Osteoblast (primary cell): ENCODE results near the gene STK26. TPM values are rescaled to one million over a fixed set of nuclear protein-coding genes. Genes with fewer than 3 reads are reported as not detected.
A peak's percentile ranks its signal among the peaks of the same experiment; 100 is the strongest.

Experiments
- DNase-seq: peaks from one replicate; pipeline ENCODE4 v3.0.0; 2011; ENCODE audit warnings: low spot score, mixed read lengths; ENCODE audit not compliant: insufficient read length; ENCODE audit errors: missing footprints
- H2AFZ ChIP-seq: 2 replicates; pipeline ENCODE4 v1.6.0; 2011; ENCODE audit warnings: mild to moderate bottlenecking, low read length
- H3K27ac ChIP-seq: 2 replicates; pipeline ENCODE4 v1.5.1; 2011; ENCODE audit warnings: mild to moderate bottlenecking, low read depth, low read length, moderate library complexity
- H3K27me3 ChIP-seq: 2 replicates; pipeline ENCODE4 v1.6.0; 2012; ENCODE audit warnings: mild to moderate bottlenecking, control low read depth, inconsistent platforms, low read length, moderate library complexity; ENCODE audit not compliant: insufficient read depth
- H3K36me3 ChIP-seq: 2 replicates; pipeline ENCODE4 v1.5.1; 2011; ENCODE audit warnings: mild to moderate bottlenecking, low read length, control low read depth, moderate library complexity; ENCODE audit not compliant: insufficient read depth
- H3K4me1 ChIP-seq: 2 replicates; pipeline ENCODE4 v1.5.1; 2011; ENCODE audit warnings: mild to moderate bottlenecking, low read length, control low read depth, moderate library complexity; ENCODE audit not compliant: insufficient read depth
- H3K4me2 ChIP-seq: 2 replicates; pipeline ENCODE4 v1.6.0; 2011; ENCODE audit warnings: mild to moderate bottlenecking, low read length; ENCODE audit not compliant: insufficient read depth
- H3K4me3 ChIP-seq: fragments of 200-600 bp; sonication (generic); 3 replicates; pipeline ENCODE4 v1.5.1; 2012; ENCODE audit warnings: mild to moderate bottlenecking, low read length, inconsistent platforms; ENCODE audit not compliant: insufficient read depth
- H3K79me2 ChIP-seq: 2 replicates; pipeline ENCODE4 v1.6.0; 2012; ENCODE audit warnings: mild to moderate bottlenecking, low read length, control low read depth, inconsistent platforms; ENCODE audit not compliant: insufficient read depth
- H3K9me3 ChIP-seq: 2 replicates; pipeline ENCODE4 v1.5.1; 2011; ENCODE audit warnings: low read depth, low read length, control low read depth
- H4K20me1 ChIP-seq: 2 replicates; pipeline ENCODE4 v1.6.0; 2012; ENCODE audit warnings: mild to moderate bottlenecking, low read length, control low read depth; ENCODE audit not compliant: insufficient read depth
- total RNA-seq: library from RNA; depleted of rRNA; stranded (reverse); fragments of >200 nt; gene quantifications from 2 replicates; pipeline ENCODE4 v1.2.3, GENCODE V29; 2012
- TF ChIP-seq, protein P1 (sequence below): IDR thresholded peaks from 2 replicates; pipeline ENCODE4 v1.5.1; 2011; ENCODE audit warnings: mild to moderate bottlenecking, low read depth, low read length, moderate library complexity; ENCODE audit errors: extremely low read depth

Gene STK26
- total RNA-seq, result 9.4 and 10.9 TPM in 2 replicates

DNA sequence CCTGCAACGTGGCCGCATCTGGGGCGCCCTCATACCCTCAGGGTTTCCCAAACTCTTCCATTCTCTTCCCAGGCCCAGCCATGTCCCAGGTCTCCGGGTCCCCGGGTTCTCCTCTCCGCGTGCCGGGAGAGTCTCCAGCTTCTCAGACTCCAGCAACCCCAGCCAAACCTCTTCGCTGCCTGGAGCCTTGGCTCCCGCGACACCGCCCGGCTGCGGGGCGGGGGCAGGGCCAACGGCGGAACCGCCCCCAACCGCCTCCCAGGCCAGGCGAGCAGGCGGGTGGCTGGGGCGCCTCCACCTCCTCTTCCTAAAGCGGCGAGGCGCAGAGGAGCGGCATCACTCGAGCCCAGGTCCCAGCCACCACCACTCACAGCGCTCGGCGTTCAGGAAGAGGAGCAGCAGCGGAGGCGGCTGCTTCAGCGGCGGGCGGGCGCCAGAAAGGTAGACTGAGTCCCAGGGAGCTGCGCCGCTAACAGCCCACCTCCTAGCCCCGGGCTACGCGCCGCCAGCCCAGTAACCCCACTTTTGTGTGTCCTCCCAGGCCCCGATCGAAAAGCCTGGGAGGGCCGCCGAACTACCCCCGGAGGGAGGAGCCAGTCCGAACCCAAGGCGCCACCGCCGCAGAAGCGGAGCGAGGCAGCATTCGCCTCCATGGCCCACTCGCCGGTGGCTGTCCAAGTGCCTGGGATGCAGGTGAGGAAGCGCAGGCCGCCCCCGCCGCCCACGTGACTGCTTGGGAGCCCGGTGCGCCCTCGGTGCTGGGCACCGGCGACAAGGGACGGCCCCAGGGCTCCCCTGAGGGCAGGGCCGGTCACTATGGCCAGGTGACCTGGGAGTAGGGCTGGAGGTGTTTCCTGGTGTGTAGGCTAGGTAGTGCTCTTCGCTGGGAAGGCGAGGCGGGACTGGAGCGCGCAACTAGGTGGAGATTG is at the start of gene STK26:
TSS of gene STK26 (plus strand) at position 336 of the 929 bp plus-strand sequence. CDS start at position 652, 316 bp downstream.
- no peaks in the 10 kb centered on the region for H4K20me1 ChIP-seq
- H2AFZ ChIP-seq, result peak within 1 kb of the TSS; percentile 83
- H3K9me3 ChIP-seq, result no peaks in the 10 kb centered on the region
- no peaks in the 10 kb centered on the region for H3K36me3 ChIP-seq
- H3K79me2 ChIP-seq, result no peaks in the 10 kb centered on the region
- H3K27ac ChIP-seq, result peak within 1 kb of the TSS; percentile 31
- H3K27me3 ChIP-seq, result peaks cover 29% of the 10 kb centered on the region
- H3K4me1 ChIP-seq, result peaks cover 4% of the 10 kb centered on the region
- TF ChIP-seq, protein P1, sequence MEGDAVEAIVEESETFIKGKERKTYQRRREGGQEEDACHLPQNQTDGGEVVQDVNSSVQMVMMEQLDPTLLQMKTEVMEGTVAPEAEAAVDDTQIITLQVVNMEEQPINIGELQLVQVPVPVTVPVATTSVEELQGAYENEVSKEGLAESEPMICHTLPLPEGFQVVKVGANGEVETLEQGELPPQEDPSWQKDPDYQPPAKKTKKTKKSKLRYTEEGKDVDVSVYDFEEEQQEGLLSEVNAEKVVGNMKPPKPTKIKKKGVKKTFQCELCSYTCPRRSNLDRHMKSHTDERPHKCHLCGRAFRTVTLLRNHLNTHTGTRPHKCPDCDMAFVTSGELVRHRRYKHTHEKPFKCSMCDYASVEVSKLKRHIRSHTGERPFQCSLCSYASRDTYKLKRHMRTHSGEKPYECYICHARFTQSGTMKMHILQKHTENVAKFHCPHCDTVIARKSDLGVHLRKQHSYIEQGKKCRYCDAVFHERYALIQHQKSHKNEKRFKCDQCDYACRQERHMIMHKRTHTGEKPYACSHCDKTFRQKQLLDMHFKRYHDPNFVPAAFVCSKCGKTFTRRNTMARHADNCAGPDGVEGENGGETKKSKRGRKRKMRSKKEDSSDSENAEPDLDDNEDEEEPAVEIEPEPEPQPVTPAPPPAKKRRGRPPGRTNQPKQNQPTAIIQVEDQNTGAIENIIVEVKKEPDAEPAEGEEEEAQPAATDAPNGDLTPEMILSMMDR, result no peak
- H3K4me3 ChIP-seq, result peak within 1 kb of the TSS; percentile 75
- peak within 1 kb of the TSS; percentile 90 for H3K4me2 ChIP-seq
- DNase-seq, result peak; percentile 88

DNA sequence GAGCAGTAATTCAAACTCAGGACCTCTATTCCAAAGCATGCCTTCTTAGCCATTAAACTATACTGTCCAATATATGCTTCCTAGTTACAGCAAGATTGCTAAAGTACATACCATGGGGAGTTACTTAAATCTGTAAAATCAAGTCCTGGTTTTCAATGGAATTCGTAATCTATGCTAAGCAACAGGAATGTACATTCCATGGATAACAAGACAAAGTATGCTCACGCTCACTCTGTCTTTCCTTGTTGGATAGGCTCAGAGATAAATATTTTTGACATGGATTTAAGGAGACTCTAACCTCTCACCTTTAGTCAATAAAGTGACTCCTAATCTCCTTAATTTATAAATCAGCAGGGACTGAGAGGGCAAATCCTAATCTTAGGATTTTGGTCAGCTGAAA is 47.3 kb upstream of the STK26 start:
- Histone ChIP-seq H3K4me1 (no peaks in the 10 kb centered on the region), H2AFZ (no peak overlapping the region), H3K4me2 (no peak overlapping the region), H3K4me3 (no peak overlapping the region), H3K36me3 (no peaks in the 10 kb centered on the region), H3K27me3 (peaks cover 7% of the 10 kb centered on the region), H3K79me2 (no peaks in the 10 kb centered on the region), H3K27ac (no peak overlapping the region), H3K9me3 (no peaks in the 10 kb centered on the region), H4K20me1 (no peaks in the 10 kb centered on the region)
- TF ChIP-seq, protein P1, result no peak
- no peak for DNase-seq

DNA sequence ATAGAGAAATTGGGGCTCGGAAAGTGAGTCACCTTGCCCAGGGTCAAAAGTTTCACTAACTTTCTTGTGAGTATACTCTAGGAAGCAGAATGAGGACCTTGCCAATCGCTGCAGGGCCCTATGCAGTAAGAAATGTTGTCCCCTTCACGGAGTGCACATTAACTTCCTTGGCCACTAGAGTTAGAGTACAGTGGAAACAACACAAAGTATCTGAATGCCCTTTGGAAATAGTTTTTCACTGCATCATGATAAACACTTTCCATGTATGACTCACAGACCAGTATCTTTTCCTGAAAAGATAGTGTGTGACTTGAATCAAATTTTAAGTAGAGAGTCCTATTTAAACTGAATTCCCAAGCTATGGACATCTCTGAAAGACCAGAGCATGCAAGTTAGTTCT is 45.5 kb upstream of the STK26 start:
- Histone ChIP-seq H3K9me3 (no peaks in the 10 kb centered on the region), H2AFZ (no peak overlapping the region), H3K79me2 (no peaks in the 10 kb centered on the region), H3K4me1 (no peaks in the 10 kb centered on the region), H3K4me2 (no peak overlapping the region), H3K27ac (no peak overlapping the region), H3K4me3 (no peak overlapping the region), H4K20me1 (no peaks in the 10 kb centered on the region), H3K27me3 (peaks cover 12% of the 10 kb centered on the region), H3K36me3 (no peaks in the 10 kb centered on the region)
- no peak for DNase-seq
- TF ChIP-seq, protein P1, result no peak

DNA sequence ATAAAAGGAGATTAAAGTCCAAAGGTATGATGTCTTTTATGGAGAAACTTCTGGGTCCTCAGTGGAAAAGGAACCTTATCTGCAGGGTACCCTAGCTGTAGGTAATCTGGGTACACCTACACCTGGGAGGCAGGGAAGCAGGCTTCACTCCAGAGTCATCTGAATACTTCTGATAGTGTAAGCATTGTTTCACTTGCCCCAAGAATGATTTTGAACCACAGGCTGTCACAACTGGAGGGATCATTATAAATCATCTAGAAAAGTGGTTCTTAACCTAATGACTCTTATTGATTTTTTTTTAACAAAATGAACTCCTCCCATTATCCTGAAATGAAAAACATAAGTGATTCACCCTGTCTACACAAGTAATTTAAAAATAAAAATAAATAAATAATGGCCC is 44.0 kb upstream of the STK26 start:
- DNase-seq, result no peak
- H3K4me2 ChIP-seq, result no peak overlapping the region
- H3K36me3 ChIP-seq, result no peaks in the 10 kb centered on the region

More for the DNA sequence above, 44.0 kb upstream of the STK26 start:
- H2AFZ ChIP-seq, result no peak overlapping the region
- TF ChIP-seq, protein P1, result no peak
- H3K4me1 ChIP-seq, result no peaks in the 10 kb centered on the region
- H3K4me3 ChIP-seq, result no peak overlapping the region
- no peaks in the 10 kb centered on the region for H4K20me1 ChIP-seq
- no peaks in the 10 kb centered on the region for H3K9me3 ChIP-seq
- H3K79me2 ChIP-seq, result no peaks in the 10 kb centered on the region
- no peak overlapping the region for H3K27ac ChIP-seq
- H3K27me3 ChIP-seq, result peaks cover 14% of the 10 kb centered on the region
